GM21529 (cell line): ENCODE results near the gene E2F3.

ENCODE experiments used
- ATAC-seq: cut with Tn5 transposase; IDR thresholded peaks from one replicate; pipeline ENCODE4 v1.9.1; 2021; ENCODE audit not compliant: unreplicated experiment

The E2F3 gene

DNA sequence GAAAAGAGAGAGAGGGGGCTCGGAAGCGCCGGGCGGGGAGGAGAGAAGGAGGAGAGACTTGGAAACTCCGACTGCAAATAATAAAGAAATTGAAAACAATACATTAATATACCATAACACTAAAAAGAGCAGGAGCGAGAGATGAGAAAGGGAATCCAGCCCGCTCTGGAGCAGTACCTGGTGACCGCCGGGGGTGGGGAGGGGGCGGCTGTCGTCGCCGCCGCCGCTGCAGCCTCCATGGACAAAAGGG is 338 bp downstream of the E2F3 start:
- no peak for ATAC-seq

DNA sequence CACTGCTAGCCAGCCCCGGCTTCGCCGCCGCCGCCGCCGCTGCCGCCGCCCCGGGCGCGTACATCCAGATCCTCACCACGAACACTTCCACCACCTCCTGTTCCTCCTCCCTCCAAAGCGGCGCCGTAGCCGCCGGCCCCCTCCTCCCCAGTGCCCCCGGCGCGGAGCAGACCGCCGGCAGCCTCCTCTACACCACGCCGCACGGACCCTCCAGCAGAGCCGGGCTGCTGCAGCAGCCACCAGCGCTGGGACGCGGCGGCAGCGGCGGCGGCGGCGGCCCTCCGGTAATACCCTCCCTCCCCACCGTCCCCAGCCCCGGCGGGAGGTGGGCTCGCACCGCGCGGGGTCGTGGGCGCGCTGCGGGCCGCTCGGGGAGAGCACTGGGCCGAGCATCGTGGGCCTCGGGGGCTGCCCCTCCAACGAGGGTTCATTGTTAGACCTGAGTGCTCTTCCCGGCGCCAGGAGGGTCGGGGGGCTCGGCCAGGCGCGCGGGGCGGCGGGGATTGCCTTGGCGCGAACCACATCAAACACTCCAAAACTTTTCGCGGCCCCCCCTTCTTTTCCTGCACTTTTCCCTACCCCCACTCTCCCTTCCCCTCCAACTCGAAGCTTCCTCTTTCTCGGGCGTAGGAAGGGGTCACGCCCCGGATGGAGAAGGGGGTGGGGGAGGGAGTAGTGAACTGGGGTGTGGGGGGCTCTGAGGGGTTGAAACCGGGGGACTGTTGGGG is 827 bp downstream of the E2F3 start:
- ATAC-seq = no peak

DNA sequence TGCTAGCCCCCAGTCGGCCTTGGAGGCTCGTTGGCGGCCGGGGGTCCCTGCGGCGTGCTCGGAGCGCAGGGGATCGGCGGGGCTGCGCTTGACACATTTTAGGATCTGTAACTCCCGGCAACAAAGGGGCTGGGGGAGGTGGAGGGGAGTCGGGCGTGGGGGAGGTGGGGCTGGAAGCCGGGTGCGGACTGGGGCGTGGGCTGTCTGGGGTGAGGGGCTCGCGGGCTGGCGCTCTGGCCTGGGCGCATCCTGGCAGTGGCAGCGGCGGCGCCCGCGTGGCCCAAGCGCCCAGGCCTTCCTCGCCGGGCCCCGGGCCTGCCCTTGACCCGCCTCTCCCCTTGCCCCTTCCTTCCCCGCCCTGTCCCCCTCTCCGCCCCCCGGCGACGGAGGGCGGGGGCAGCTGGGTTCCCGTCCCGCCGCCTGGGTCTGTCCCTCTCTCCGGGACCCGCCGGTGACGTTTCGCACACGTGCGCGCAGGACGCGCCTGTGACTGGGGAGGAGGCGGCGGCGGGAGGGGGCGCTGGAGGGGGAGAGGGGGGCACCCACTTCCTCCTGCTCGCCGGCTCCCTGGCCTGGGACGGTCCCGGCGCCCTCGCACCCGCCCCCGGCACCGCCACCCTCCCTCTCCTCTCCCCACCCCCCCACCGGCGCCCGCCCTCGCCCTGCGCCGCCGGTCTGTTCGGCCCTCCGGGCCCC is 1.5 kb downstream of the E2F3 start:
- peak; percentile 47 for ATAC-seq

DNA sequence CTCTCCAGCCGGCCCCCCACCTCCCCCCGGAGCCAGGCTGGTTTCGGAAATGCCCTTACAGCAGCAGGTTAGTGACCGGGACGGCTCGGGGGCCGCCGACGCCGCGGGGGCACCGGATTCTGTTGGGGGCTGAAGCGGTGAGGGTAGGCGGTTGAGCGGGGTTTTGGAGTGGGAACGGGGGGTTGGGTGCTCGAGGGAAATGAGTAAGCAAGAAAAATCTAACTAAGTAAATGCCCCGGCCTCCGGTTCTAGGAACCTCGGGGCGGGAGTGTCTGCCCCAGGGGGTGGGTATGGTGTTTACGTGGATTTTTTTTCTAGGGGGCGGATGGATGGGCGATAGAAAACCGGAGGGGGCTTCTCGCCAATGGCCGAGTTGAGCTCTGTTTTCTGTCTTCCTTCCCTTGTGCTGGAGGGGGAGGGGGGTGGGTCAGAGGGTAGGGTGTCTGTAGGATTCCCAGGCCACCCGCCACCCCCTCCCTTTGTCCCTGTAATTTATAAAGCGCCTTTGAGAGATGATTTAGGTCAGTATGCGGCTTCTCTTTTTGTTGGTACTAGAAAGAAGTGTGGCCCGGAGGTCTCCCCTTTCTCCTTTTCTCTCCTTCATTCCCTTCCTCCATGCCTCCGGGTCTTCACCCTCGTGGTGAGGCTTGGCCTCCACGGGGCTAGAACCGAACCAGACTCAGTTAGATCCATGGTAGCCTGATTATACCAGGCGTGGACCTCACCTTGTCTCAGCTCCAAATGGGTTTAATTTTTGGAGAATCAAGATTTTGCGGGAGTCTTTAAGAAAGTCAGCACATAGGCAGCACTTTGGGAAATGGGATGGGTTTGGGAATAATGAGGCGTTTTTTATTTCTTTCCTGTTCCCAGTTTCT is 2.3 kb downstream of the E2F3 start:
- peak; percentile 2 for ATAC-seq

DNA sequence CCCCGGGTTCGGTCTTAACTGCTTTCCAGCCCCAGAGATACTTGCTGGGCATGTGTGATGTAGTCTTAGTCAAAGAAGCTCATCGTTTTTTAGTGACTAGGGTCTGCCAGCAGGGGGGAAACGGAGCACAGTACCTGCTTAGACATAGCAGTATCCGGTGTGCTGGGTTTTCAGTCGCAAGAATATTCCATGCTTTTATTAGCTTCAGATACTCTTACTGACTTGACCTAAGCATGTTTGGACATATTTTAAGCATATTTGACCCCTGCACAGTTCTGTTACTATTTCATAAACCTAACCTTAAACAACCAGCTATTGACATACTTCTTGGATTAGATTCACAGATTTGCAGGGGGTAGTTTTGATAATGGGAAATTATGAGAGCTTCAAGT is 3.0 kb downstream of the E2F3 start:
- ATAC-seq = peak; percentile 23

DNA sequence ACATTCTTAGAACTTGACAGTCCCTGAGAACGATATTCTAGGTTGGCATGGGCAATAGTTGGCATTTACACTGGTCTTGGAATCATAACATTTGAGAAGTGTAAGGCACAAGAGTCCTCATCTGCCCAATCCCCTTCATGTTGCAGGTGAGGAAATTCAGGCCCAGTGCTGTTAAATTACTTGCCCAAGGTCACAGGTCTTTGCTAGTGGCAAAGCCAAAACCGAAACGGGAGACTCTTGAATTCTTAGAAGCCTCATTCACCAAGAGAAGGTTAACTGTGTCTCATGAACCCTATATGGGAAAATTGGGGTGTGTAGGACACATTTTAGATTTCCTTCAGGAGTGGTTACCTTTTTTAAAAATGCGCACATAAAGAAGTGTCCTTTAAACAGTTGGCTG is 7.2 kb downstream of the E2F3 start:
- ATAC-seq = no peak

DNA sequence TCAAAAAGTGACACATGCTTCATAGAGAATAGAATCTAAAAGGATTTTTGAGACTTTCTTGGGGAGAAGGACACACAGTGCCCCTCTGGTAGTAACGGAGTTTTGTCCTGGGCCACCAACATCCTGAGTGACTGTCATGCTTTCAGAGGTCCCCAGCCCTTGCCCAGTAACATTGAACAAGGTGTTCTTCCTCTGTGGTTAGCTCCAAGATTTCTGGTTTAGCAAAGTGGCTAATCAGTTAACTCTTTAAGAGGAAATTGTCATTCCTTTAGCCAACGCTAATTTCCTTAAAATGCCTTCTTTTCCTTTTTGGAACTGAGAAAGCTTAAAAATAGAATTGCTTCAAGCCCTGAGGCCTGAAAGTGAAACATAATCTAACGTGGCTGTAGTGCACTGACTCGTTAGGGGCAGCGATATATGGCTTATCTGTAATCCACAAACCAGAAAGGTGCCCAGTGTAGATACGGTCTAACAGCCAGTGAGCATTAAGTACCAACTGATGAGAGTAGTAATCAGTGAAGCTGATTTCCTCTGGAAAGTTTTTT is 7.8 kb downstream of the E2F3 start:
- peak; percentile 94 for ATAC-seq

DNA sequence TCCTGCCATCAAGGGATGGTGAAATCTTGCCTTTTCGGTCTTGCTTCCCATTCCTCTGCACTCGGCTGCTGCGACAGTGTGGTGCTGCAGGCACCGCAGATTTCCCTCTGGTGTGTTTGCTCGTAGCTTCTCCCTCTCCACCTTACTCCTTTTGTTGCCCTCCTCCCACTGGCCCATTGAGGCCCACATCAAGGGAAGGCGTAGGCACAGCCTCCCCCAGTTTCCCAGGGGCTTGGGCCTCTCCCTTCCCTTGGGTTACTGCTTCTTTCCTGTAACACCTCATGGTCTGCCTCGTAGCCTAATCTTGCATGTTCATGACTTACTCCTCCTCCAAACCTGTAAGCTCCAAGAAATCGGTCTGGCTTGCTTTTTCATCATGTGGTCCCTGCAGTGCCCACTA is 9.9 kb downstream of the E2F3 start:
- no peak for ATAC-seq

DNA sequence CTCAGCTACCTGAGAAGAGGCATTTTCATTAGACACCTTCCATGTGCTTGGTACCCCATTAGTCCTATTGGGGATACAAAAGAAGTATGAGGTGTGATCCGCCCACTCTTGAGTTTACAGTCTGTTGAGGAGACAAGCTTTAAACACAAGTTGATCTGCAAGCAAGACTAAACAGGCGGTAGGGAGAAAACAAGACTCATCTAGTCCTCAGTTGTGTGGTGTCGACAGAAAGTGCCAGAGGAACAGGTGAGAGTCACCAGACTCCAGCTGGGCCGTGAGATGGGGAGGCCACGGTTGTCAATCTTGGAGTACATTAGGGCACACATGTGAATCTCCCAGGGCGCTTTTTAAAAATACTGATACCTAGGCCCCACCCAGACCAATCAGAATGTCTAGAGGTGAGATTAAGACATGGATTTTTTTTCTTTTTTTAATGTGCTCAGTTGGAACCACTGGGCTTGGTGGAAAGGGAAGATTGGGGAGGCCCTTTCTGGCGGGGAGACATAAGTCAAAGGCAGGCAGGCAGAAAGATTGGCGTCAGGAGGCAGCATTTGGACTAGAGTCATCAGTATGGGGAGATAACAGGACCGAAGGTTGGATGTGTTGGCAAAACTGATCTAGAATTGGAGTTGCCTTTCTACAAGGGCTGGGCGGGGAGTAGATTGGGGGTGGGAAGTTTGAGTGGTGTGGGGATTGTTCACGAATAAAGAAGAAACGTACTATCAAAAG is 10.4 kb downstream of the E2F3 start:
- no peak for ATAC-seq

DNA sequence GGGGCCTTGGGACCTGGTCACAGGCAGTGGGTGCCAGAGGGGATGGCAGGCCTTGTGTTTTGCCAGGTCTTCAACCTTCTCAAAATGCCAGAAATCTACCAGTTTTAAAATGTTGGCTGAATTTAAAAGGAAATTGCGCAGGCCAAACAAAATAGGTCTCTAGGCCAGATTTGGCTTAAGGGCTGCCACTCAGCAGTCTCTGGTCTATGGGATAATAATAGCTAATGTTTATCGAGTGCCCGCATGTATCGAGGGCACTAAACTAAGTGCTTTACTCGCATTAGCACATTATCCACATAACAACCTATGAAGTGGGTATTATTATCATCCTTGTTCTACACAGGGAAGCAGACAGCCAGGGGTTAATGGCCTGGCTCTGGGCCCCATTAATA is 11.0 kb downstream of the E2F3 start:
- ATAC-seq = no peak

DNA sequence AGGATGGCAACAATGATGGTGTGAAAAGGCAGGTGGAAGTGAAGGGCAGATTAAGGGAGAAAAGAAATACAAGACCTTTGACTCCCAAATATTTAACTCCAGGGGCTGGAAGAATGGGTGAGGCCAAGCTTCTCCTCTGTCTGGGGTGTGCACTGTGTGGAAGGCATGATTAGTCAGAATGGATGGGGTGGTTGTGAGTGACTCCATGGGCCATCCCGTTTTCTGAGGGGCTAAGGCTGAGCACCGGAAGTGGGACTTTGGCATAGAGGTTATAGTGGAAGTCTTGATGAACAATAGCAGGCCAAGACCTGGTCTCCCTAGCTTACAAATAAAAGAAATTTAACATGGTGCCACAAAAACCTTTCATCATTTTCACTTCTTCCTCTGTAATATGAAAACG is 12.1 kb downstream of the E2F3 start:
- ATAC-seq = no peak

DNA sequence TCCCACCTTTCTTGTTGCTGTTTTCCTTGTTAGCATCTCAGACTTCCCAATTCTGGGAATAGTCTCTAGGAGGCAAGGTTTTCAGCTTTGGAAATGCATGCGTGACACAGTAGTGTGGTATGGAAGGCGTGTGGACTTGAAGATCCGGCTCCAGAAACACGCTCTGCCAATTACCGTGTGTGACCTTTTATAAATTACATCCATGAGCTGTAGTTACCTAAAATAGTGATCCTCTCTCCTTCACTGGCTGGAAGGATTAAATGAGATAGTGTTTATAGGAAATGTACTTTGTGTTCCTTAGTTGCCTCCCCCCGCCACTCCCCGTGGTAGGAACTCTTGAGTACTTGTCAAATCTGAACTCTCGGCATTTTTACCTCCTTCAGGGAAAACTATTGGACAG is 13.0 kb downstream of the E2F3 start:
- ATAC-seq = no peak

DNA sequence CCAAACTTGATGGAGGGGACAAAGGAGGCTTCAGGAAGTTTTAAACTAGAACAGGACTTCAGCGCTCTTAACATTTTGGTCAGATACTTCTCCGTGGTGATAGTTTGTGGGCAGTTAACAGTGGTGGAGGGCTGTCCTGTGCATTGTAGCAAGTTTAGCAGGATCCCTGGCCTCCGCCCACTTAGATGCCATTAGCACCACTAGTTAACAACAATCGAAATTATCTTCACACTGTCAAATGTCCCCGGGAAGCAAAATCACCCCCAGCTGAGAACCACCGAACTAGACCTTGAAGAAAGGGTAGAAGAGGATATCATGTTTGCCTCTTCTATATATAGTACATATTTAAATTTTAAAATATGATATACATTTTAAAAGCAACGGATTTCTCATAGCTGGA is 13.6 kb downstream of the E2F3 start:
- ATAC-seq = no peak

DNA sequence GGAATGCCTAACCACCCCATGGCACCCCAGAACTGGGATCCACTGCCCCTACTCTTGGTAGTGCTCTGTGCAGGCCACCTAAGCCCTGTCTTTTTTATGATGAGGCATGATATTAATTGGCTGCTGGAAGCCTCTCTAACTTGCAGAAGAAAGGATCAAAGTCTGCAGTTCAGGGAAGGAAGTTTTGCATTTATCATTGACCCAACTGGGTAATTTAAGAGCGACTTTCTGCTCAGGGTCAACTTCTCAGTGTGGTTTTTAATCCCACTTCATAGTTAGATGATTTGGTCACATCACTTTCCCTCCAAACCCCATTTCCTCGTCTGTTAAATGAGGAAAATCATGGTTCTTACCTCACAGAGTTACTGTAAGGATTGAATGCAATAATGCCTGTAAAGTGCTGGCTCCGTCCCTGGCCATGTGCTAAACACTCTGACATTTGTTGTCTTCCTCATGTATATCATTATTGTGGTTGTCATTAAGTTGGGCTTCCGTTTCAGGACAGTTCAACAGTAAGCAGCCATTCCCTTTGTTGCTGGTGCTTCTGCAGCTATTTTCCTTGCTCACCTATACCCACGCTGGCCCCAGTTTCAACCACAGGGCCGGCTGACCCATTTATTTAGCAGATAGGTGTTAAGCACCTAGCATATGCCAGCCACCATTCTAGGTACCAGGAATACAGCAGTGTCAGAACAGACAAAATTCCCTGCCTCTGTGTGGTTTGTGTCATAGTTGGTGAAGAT is 14.2 kb downstream of the E2F3 start:
- no peak for ATAC-seq

DNA sequence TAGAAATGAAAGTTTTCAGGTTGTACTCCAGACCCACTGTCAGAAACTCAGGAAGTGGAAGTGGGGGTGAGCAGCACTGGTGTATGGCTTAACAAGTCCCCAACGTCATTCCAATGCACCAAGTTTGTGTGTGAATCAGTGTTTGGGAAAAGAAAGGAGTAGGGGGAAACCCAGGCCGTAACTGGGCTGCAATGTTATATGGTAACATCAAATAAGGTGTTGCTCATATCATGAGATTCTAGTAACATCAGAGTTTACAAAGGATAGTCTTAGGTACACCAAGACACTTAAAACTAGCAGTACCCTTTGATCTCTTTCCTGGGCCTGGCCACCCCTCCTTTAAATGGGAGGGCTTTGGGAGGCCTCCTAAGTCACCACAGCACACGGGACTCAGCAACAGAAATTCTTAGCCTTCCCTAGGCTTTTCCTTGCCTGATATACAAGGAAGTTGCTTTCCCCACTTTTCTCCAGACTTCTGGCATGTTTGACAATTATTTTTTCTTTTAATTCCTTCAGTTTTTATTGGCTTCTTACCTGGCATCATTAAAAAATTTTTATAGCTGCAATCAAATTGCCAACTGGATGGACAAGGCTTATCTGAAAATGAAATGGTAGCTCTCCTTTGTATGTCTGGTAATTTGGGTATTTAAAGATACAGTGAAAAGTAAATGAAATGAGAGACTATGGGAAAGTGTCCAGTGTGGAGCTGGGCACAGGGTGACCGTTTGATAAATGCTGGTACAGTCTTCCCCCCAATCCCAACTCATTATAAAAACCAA is 15.1 kb downstream of the E2F3 start:
- ATAC-seq = no peak

DNA sequence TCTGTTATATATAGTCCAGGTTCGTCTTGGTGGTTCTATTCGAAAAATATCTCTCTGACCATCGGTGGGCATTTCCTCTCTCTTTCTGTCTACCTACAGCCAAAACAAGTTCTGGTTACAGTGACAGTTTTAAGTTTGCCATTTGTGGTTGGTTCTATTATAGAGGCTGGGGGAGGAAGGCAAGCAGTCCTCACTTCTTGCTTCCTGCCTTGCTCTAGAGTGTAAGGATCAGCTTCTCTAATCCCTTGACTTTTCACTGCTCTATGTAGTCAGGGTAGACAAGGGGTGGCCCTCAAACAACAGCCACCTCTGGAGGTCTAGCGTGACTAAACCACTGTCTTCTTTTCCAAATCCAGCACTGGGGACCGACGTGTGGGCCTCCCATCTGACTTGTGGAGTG is 16.1 kb downstream of the E2F3 start:
- ATAC-seq = peak; percentile 57

DNA sequence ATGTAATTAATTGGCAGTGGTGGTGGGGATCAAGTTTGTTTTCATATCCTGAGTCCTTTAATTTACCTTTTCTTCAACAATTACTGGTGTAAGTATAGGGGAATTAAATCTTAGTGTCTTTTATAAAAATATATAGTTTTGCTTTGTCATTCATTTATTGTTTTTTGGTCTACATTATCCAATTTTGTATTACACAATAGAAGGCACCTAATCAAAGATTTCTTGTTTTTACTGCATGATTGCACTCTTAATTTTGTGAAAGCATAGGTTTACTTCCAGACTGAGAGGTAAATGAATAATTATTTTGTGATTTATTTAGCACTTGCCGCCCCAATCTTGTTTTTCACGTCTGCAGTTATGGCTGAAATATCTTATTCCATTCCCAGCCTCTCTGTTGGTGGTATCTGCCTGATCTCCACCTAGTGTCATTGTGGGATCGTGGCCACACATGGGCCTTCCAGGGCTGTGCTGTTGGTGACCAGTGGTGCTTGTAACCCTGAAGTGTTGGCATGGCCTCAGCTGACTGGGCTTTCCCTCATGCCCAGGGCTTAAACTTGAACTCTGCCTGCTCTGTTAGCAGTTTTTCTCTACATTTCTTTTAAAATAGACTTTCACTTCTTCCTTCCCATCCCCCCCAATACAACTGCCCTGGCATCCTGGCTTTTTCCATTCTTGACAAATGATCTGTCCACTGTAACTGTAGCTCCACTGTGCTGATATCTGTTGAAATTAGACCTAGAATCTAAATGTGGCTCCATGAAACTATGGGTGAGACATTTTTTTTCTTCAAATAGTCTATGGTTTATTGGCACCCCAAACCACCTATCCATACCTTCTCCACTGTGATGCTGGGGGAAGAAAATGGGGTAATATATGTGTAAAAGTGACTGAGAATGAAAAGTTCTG is 24.8 kb downstream of the E2F3 start:
- no peak for ATAC-seq

DNA sequence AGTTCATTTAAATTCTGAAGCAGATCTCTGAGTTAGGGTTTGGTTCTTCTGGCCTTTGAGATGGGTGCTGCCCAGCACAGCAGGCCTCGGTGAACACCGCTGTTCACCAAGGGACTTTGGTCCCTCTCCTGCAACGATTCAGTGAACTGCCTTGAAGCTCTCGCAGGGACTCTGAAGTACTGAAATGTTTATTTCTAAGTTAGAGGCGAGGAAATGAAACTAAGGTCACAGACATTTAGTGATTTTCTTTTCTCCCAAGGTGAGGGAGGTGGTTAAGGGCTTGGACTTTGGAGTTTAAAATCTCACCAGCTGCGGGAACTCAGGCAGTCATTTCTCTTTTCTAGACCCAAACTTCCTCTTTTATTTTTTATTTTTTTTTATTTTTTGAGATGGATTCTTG is 26.2 kb downstream of the E2F3 start:
- ATAC-seq = peak; percentile 93

DNA sequence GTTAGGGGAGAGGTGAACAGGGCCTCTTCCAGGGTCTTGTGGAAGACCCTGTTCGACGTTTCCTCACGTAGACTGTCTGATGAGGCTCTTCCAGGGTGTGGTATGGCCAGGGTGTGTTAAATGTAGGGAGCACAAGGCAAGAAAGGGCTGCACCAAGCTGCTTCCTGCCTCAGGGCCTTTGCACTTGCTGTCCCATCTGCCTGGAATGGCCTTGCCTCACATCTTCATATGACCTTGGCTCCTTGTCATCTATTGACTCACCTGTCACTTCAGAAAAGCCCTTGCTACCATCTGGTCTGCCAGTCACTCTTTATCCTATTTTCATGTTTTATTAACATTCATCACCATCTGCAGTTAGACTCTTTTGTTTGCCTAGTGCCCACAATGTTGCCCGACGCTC is 31.0 kb downstream of the E2F3 start:
- no peak for ATAC-seq
